ENCODE data around the gene MYH11.

GRCh38 chr16:15736529-15736928 is 120.3 kb downstream of the MYH11 start:
- no peak for TF ChIP-seq POLR2AphosphoS5 (IDR thresholded peaks at IDR 0.05)
- TF ChIP-seq CTCF (IDR thresholded peaks at IDR 0.05 in 8 of 11, conservative IDR thresholded peaks at IDR 0.05 in 3 of 11): no peak

Data from spleen (tissue), 7 donors.